ENCODE results near the gene TMEM198.

Gene TMEM198

GRCh38 chr2:219596954-219597551 lies 53.2 kb downstream of the TMEM198 start:
- H3K4me2 ChIP-seq: peak overlapping the region; percentile 76 to 96 (median 87)
- peaks cover 0 to 30% (median 9%) of the 10 kb centered on the region in 11 experiments; a peak in 7 of 22 replicates for H4K20me1 ChIP-seq
- H3K36me3 ChIP-seq: peaks cover 11 to 20% (median 15%) of the 10 kb centered on the region in 11 experiments
- no peaks in the 10 kb centered on the region for H3K27me3 ChIP-seq
- peak overlapping the region; percentile 77 to 91 (median 86) for H3K27ac ChIP-seq
- H3K9me3 ChIP-seq (replicated peaks in 1 of 11): no peaks in the 10 kb centered on the region
- peaks cover 18 to 29% (median 22%) of the 10 kb centered on the region in 10 experiments for H3K4me1 ChIP-seq
- H3K9ac ChIP-seq: peak overlapping the region; percentile 75 to 88 (median 83)
- H3K4me3 ChIP-seq: peak overlapping the region; percentile 63 to 82 (median 72)
- TF ChIP-seq Cebpa-rat (IDR thresholded peaks at IDR 0.05): no peak

- Histone ChIP-seq H3K27ac (peak within 1 kb of the TSS; percentile 77 to 91 (median 86)), H3K4me1 (peaks cover 18 to 30% (median 22%) of the 10 kb centered on the region in 10 experiments), H3K4me2 (peak within 1 kb of the TSS; percentile 84 to 96 (median 92)), H3K27me3 (no peaks in the 10 kb centered on the region), H3K9ac (peak within 1 kb of the TSS; percentile 75 to 88 (median 83)), H4K20me1 (peaks cover 0 to 30% (median 9%) of the 10 kb centered on the region in 11 experiments; a peak in 7 of 22 replicates), H3K9me3 (replicated peaks in 1 of 11) (no peaks in the 10 kb centered on the region), H3K4me3 (peak within 1 kb of the TSS; percentile 63 to 82 (median 72)), H3K36me3 (peaks cover 18 to 27% (median 22%) of the 10 kb centered on the region in 11 experiments)
- no peak for TF ChIP-seq Cebpa-rat (IDR thresholded peaks at IDR 0.05)
These were observed 53.9 kb downstream of the TMEM198 start, which contains the start of gene STK11IP for GRCh38 chr2:219597552-219598307. Gene STK11IP, plus strand, starts transcription at chr2:219597857. Its CDS starts 263 bp downstream, at chr2:219598120.

GRCh38 chr2:219598308-219599078 lies 54.7 kb downstream of the TMEM198 start:
- Histone ChIP-seq H4K20me1 (peaks cover 0 to 30% (median 10%) of the 10 kb centered on the region in 11 experiments; a peak in 7 of 22 replicates), H3K4me2 (peak overlapping the region; percentile 78 to 96 (median 92)), H3K27me3 (no peaks in the 10 kb centered on the region), H3K36me3 (peaks cover 22 to 33% (median 28%) of the 10 kb centered on the region in 11 experiments), H3K4me3 (peak overlapping the region; percentile 63 to 82 (median 72)), H3K9me3 (replicated peaks in 1 of 11) (no peaks in the 10 kb centered on the region), H3K9ac (peak overlapping the region; percentile 75 to 88 (median 83)), H3K4me1 (peaks cover 18 to 38% (median 26%) of the 10 kb centered on the region in 10 experiments), H3K27ac (peak overlapping the region; percentile 77 to 91 (median 86))
- no peak for TF ChIP-seq Cebpa-rat (IDR thresholded peaks at IDR 0.05)

Data from BLaER1 treated with 17β-estradiol and CSF1 and Interleukin-3, amounts not matched to agents 10 nM and 100 nM (cell line).